Measurements from ENCODE around the gene PCSK6. TPM values are rescaled to one million over a fixed set of nuclear protein-coding genes. Genes with fewer than 3 reads are reported as not detected.

PCSK6 gene
- total RNA-seq, 2 experiments from 2014 or later, result 1.4 to 2.1 TPM

GRCh38 chr15:101396484-101397261, 92.8 kb downstream of the PCSK6 start:
- Mint-ChIP-seq H3K4me3 (peak overlapping the region; percentile 7), H3K27ac (no peak overlapping the region), H3K27me3 (peaks cover 16% of the 10 kb centered on the region), H3K9me3 (no peaks in the 10 kb centered on the region), H3K36me3 (no peaks in the 10 kb centered on the region), H3K4me1 (peaks cover 20% of the 10 kb centered on the region)
- POLR2A ChIA-PET, result interaction anchor here (1.3 to 2.4 kb wide), 3 partner anchors 11 to 76 kb away, joined by 5 to 6 read pairs (median 6); no protein-coding TSS in a partner anchor
- no peak for ATAC-seq (ENCODE audit: low read depth)
- no peak for DNase-seq

- H3K27ac Mint-ChIP-seq, result no peak overlapping the region
- peaks cover 24% of the 10 kb centered on the region for H3K4me1 Mint-ChIP-seq
- H3K9me3 Mint-ChIP-seq, result no peaks in the 10 kb centered on the region
- POLR2A ChIA-PET, result no interaction called here
- no peak overlapping the region for H3K4me3 Mint-ChIP-seq
- peaks cover 10% of the 10 kb centered on the region for H3K27me3 Mint-ChIP-seq
- no peak for ATAC-seq (ENCODE audit: low read depth)
- H3K36me3 Mint-ChIP-seq, result no peaks in the 10 kb centered on the region
- no peak for DNase-seq
Observed at GRCh38 chr15:101394654-101395053, 94.9 kb downstream of the PCSK6 start.

- no peak overlapping the region for H3K27ac Mint-ChIP-seq
- H3K36me3 Mint-ChIP-seq, result no peaks in the 10 kb centered on the region
- no peaks in the 10 kb centered on the region for H3K9me3 Mint-ChIP-seq
- H3K27me3 Mint-ChIP-seq, result peaks cover 9% of the 10 kb centered on the region
- H3K4me1 Mint-ChIP-seq, result peaks cover 24% of the 10 kb centered on the region
- POLR2A ChIA-PET, result no interaction called here
- no peak for ATAC-seq (ENCODE audit: low read depth)
- no peak for DNase-seq
- no peak overlapping the region for H3K4me3 Mint-ChIP-seq
Observed at GRCh38 chr15:101394056-101394630, 95.4 kb downstream of the PCSK6 start.

- H3K36me3 Mint-ChIP-seq, result no peaks in the 10 kb centered on the region
- DNase-seq (no peak), ATAC-seq (ENCODE audit: low read depth) (no peak)
- no peak overlapping the region for H3K27ac Mint-ChIP-seq
- H3K27me3 Mint-ChIP-seq, result peaks cover 9% of the 10 kb centered on the region
- H3K4me1 Mint-ChIP-seq, result peaks cover 24% of the 10 kb centered on the region
- no peak overlapping the region for H3K4me3 Mint-ChIP-seq
- no peaks in the 10 kb centered on the region for H3K9me3 Mint-ChIP-seq
- POLR2A ChIA-PET, result no interaction called here
Observed at GRCh38 chr15:101393172-101393571, 96.3 kb downstream of the PCSK6 start.

- peaks cover 13% of the 10 kb centered on the region for H3K4me1 Mint-ChIP-seq
- peak overlapping the region; percentile 48 for H3K27ac Mint-ChIP-seq
Observed at GRCh38 chr15:101391981-101392640, 97.4 kb downstream of the PCSK6 start.

GRCh38 chr15:101391431-101391830, 98.1 kb downstream of the PCSK6 start:
- no peaks in the 10 kb centered on the region for H3K9me3 Mint-ChIP-seq
- POLR2A ChIA-PET, result interaction anchor here (1.1 to 1.7 kb wide), 2 partner anchors 13 to 71 kb away, joined by 3 read pairs; no protein-coding TSS in a partner anchor
- peak overlapping the region; percentile 48 for H3K27ac Mint-ChIP-seq

More at GRCh38 chr15:101391981-101392640, 97.4 kb downstream of the PCSK6 start:
- Mint-ChIP-seq H3K9me3 (no peaks in the 10 kb centered on the region), H3K36me3 (no peaks in the 10 kb centered on the region), H3K27me3 (peaks cover 9% of the 10 kb centered on the region), H3K4me3 (peak overlapping the region; percentile 23)
- DNase-seq (no peak), ATAC-seq (ENCODE audit: low read depth) (peak; percentile 40)
- POLR2A ChIA-PET, result interaction anchor here (1.1 to 1.7 kb wide), 2 partner anchors 14 to 71 kb away, joined by 3 read pairs; no protein-coding TSS in a partner anchor

GRCh38 chr15:101390462-101390861, 99.0 kb downstream of the PCSK6 start:
- Mint-ChIP-seq H3K9me3 (no peaks in the 10 kb centered on the region), H3K36me3 (no peaks in the 10 kb centered on the region), H3K27me3 (peaks cover 5% of the 10 kb centered on the region), H3K4me1 (peaks cover 8% of the 10 kb centered on the region), H3K4me3 (no peak overlapping the region), H3K27ac (no peak overlapping the region)
- ATAC-seq (ENCODE audit: low read depth) (no peak), DNase-seq (no peak)
- POLR2A ChIA-PET, result interaction anchor here (1.7 kb wide), 1 partner anchor 12 kb away, joined by 3 read pairs; no protein-coding TSS in a partner anchor

More at GRCh38 chr15:101391431-101391830, 98.1 kb downstream of the PCSK6 start:
- Mint-ChIP-seq H3K4me3 (peak overlapping the region; percentile 23), H3K27me3 (peaks cover 9% of the 10 kb centered on the region), H3K4me1 (peaks cover 10% of the 10 kb centered on the region), H3K36me3 (no peaks in the 10 kb centered on the region)
- ATAC-seq (ENCODE audit: low read depth) (no peak), DNase-seq (no peak)

GRCh38 chr15:101390060-101390459, 99.4 kb downstream of the PCSK6 start:
- Mint-ChIP-seq H3K36me3 (no peaks in the 10 kb centered on the region), H3K27me3 (peaks cover 5% of the 10 kb centered on the region), H3K27ac (no peak overlapping the region), H3K9me3 (no peaks in the 10 kb centered on the region), H3K4me3 (no peak overlapping the region), H3K4me1 (peaks cover 8% of the 10 kb centered on the region)
- no peak for DNase-seq
- ATAC-seq (ENCODE audit: low read depth), result no peak
- POLR2A ChIA-PET, result interaction anchor here (1.7 kb wide), 1 partner anchor 12 kb away, joined by 3 read pairs; no protein-coding TSS in a partner anchor

- Mint-ChIP-seq H3K4me1 (peaks cover 8% of the 10 kb centered on the region), H3K36me3 (no peaks in the 10 kb centered on the region), H3K9me3 (no peaks in the 10 kb centered on the region), H3K27ac (no peak overlapping the region), H3K4me3 (no peak overlapping the region), H3K27me3 (peaks cover 5% of the 10 kb centered on the region)
- POLR2A ChIA-PET, result no interaction called here
- no peak for DNase-seq
- ATAC-seq (ENCODE audit: low read depth), result no peak
Observed at GRCh38 chr15:101389362-101389761, 100.1 kb downstream of the PCSK6 start.

- H3K36me3 Mint-ChIP-seq, result no peaks in the 10 kb centered on the region
- no peak for DNase-seq
- no peak for ATAC-seq (ENCODE audit: low read depth)
- H3K9me3 Mint-ChIP-seq, result no peaks in the 10 kb centered on the region
- peaks cover 8% of the 10 kb centered on the region for H3K4me1 Mint-ChIP-seq
- POLR2A ChIA-PET, result no interaction called here
- H3K27ac Mint-ChIP-seq, result no peak overlapping the region
- H3K4me3 Mint-ChIP-seq, result no peak overlapping the region
- H3K27me3 Mint-ChIP-seq, result peaks cover 4% of the 10 kb centered on the region
Observed at GRCh38 chr15:101388046-101388445, 101.5 kb downstream of the PCSK6 start.

GRCh38 chr15:101387574-101387973, 101.9 kb downstream of the PCSK6 start:
- Mint-ChIP-seq H3K27ac (no peak overlapping the region), H3K4me3 (no peak overlapping the region), H3K9me3 (no peaks in the 10 kb centered on the region), H3K36me3 (no peaks in the 10 kb centered on the region), H3K27me3 (peaks cover 4% of the 10 kb centered on the region), H3K4me1 (peaks cover 8% of the 10 kb centered on the region)
- ATAC-seq (ENCODE audit: low read depth) (no peak), DNase-seq (no peak)
- POLR2A ChIA-PET, result no interaction called here

- Mint-ChIP-seq H3K27me3 (peaks cover 4% of the 10 kb centered on the region), H3K4me1 (peaks cover 6% of the 10 kb centered on the region), H3K36me3 (no peaks in the 10 kb centered on the region), H3K4me3 (no peak overlapping the region), H3K9me3 (no peaks in the 10 kb centered on the region), H3K27ac (no peak overlapping the region)
- POLR2A ChIA-PET, result no interaction called here
- ATAC-seq (ENCODE audit: low read depth) (no peak), DNase-seq (no peak)
Observed at GRCh38 chr15:101386967-101387366, 102.5 kb downstream of the PCSK6 start.

- H3K4me1 Mint-ChIP-seq, result no peaks in the 10 kb centered on the region
- DNase-seq, result no peak
Observed at GRCh38 chr15:101386006-101386405, 103.5 kb downstream of the PCSK6 start.

More at GRCh38 chr15:101386006-101386405, 103.5 kb downstream of the PCSK6 start:
- ATAC-seq (ENCODE audit: low read depth), result no peak
- H3K27ac Mint-ChIP-seq, result no peak overlapping the region
- POLR2A ChIA-PET, result no interaction called here
- H3K36me3 Mint-ChIP-seq, result no peaks in the 10 kb centered on the region
- no peaks in the 10 kb centered on the region for H3K9me3 Mint-ChIP-seq
- H3K27me3 Mint-ChIP-seq, result peaks cover 4% of the 10 kb centered on the region
- no peak overlapping the region for H3K4me3 Mint-ChIP-seq
